Measurements from ENCODE around the gene HOOK2. TPM values are rescaled to one million over a fixed set of nuclear protein-coding genes. Genes with fewer than 3 reads are reported as not detected.

HOOK2 gene
- total and polyA plus RNA-seq, 2 of the 13 experiments (the other 11 are each of a cell fraction or from before 2014, with no cell fraction given) = 9.2 to 12.9 TPM

GRCh38 chr19:12801466-12802266 is 26.3 kb upstream of the HOOK2 start, which contains the start of the genes PRDX2 and THSD8 (continued):
- TF ChIP-seq PHF20 (CRISPR knock-in tag; IDR thresholded peaks at IDR 0.05) (peak; percentile 48; the same call in 1 of the 2 replicates), TAF1 (CRISPR knock-in tag; IDR thresholded peaks at IDR 0.05) (peak; percentile 98), SMAD9 (CRISPR knock-in tag; IDR thresholded peaks at IDR 0.05) (no peak), ZNF672 (CRISPR knock-in tag; IDR thresholded peaks at IDR 0.05) (peak; percentile 59; the same call in 1 of the 2 replicates), MED1 (CRISPR knock-in tag; IDR thresholded peaks at IDR 0.05) (peak; percentile 73), PAXIP1 (CRISPR knock-in tag; conservative IDR thresholded peaks at IDR 0.05) (peak; percentile 58; the same call in 1 of the 2 replicates), GFI1 (CRISPR knock-in tag; IDR thresholded peaks at IDR 0.05; ENCODE audit: borderline replicate concordance) (peak; percentile 63; the same call in 1 of the 2 replicates), ARID5B (CRISPR knock-in tag; IDR thresholded peaks at IDR 0.05) (peak; percentile 36; the same call in 1 of the 2 replicates), ZNF430 (CRISPR knock-in tag; IDR thresholded peaks at IDR 0.05) (peak; percentile 97), ZFP82 (CRISPR knock-in tag; IDR thresholded peaks at IDR 0.05; ENCODE audit: borderline replicate concordance) (peak; percentile 95), ZNF564 (CRISPR knock-in tag; IDR thresholded peaks at IDR 0.05) (peak; percentile 89), SP2 (CRISPR knock-in tag; IDR thresholded peaks at IDR 0.05) (peak; percentile 57; the same call in 1 of the 2 replicates), HMGXB4 (CRISPR knock-in tag; IDR thresholded peaks at IDR 0.05; ENCODE audit: borderline replicate concordance in 1 of 2, low read depth in 1 of 2) (peak; percentile 64 to 93)
- TF ChIP-seq, protein P1, sequence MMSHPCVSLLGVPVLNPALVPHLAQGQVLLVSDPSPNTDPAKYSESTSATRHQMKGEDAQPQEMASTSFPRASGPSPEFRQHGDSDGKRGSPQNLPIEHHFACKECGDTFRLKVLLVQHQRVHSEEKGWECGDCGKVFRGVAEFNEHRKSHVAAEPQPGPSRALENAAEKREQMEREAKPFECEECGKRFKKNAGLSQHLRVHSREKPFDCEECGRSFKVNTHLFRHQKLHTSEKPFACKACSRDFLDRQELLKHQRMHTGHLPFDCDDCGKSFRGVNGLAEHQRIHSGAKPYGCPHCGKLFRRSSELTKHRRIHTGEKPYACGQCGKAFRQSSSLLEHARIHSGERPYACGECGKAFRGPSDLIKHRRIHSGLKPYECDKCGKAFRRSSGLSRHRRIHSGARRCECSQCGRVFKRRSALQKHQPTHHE (CRISPR knock-in tag; IDR thresholded peaks at IDR 0.05; ENCODE audit: borderline replicate concordance) = 0 out of 2 replicates have a peak, but pooled peaks have one; percentile 23
- TF ChIP-seq, protein P2, sequence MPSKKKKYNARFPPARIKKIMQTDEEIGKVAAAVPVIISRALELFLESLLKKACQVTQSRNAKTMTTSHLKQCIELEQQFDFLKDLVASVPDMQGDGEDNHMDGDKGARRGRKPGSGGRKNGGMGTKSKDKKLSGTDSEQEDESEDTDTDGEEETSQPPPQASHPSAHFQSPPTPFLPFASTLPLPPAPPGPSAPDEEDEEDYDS (CRISPR knock-in tag; IDR thresholded peaks at IDR 0.05) = peak; percentile 98

All from HepG2 (cell line).